G401 (cell line): ENCODE data around the gene CST9L. TPM values are rescaled to one million over a fixed set of nuclear protein-coding genes. Genes with fewer than 3 reads are reported as not detected.

Experiments used
- DNase-seq: peaks from one replicate; pipeline ENCODE4 v3.0.0-alpha.2; 2015; ENCODE audit warnings: low spot score
- in situ Hi-C: cut with HindIII; loops from 2 replicates; pipeline ENCODE4 v1.10.0; 2016; ENCODE audit warnings: low sequenced_read_pairs, mixed read lengths
- total RNA-seq: library from RNA; depleted of rRNA; stranded (reverse); fragments of >200 nt; shearing (Covaris generic); gene quantifications from 2 replicates; pipeline ENCODE4 v1.2.3, GENCODE V29; 2014

Gene CST9L
- total RNA-seq, 1 experiment from 2014 or later: not detected

DNA sequence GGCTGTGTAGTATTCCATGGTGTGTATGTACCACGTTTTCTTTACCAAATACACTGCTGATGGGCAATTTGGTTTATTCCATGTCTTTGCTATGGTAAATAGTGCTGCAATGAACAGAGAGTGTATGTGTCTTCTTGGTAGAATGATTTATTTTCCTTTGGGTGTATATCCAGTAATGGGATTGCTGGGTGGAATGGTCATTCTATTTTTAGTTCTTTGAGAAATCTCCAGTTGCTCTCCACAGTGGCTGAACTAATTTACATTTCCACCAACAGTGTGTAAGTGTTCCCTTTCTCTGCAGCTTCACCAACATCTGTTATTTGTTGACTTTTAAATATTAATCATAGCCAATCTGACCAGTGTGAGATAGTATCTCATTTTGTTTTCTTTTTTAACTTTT, 13.9 kb downstream of the CST9L start:
- in situ Hi-C loops: no loop called here
- DNase-seq: no peak

DNA sequence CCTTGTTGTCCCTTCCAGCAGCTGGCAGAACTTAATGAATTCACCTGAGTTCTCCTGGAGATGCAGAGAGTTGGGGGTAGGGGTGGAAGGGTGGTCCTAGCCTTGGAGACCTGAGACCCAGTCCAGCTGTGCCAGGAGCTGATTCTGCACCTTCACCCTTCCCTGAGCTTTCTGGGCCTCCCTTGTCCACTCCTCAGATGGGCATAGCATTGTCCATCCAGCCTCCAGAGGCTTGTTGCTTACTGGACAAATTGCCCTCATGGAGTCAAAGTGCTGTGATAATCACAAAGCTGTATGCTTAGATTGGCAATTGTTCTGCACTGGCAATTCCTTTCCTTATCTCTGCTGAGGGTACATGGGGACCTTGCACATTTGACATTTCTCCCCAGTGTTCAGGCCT, 16.5 kb downstream of the CST9L start:
- in situ Hi-C loops: no loop called here
- no peak for DNase-seq

DNA sequence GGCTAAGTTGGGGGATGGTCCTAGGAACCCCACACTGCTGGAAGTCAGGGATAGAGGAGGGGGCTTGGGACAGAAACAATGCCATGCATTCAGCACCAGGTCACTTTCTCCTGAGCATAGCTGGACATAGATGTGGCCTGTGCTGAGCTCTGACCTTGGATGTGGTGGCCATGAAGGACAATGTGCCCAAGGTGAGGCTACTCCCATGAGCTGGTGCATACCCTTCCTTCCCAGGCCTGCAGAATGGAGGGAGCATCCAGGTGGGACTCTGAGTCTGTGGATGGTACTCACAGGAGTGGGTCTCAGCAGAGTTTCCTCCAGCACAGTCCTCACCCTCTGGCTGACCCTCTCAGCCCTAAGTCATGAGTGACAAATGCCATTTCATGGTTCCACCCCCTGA, 16.9 kb downstream of the CST9L start:
- DNase-seq: no peak
- in situ Hi-C loops: no loop called here

DNA sequence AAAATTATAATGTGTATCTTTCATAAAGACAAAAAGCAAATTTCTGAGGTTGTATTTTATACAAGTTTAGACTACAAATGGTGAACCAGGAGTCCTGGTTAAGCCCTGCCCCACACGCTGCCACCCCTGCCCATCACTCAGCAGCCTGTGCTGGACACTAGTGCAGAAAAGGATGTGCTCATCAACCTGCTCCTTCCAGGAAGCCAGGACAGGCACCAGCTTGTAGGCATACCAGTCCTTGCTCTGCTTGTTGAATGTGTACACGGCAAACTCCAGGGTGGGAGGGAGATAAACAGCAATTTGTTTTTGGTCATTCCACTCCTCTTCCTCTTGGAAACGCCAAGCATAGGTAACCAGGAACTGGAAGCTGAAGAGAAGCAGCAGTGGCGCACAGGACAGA, 18.1 kb downstream of the CST9L start:
- DNase-seq: no peak
- in situ Hi-C loops: no loop called here

DNA sequence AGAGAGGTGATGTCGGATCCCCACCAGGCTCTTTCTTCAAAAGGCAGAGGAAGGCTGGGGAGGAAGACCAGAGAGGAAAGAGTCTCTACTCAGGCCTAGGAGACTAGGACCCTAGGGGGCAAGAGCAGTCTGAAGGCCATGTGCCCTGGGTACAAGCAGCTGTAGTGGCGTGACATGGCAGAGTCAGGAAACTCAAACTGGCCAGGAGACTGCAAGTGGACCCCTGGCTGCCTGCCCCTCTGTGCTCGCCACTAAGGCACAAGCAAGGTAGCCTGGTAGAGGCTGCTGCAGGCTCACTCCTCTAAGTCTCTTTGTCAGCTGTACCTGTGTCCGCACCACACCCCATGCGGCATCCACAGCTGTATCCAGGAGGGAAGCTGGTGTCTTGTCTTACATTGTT, 19.9 kb downstream of the CST9L start:
- DNase-seq: no peak
- in situ Hi-C loops: no loop called here

DNA sequence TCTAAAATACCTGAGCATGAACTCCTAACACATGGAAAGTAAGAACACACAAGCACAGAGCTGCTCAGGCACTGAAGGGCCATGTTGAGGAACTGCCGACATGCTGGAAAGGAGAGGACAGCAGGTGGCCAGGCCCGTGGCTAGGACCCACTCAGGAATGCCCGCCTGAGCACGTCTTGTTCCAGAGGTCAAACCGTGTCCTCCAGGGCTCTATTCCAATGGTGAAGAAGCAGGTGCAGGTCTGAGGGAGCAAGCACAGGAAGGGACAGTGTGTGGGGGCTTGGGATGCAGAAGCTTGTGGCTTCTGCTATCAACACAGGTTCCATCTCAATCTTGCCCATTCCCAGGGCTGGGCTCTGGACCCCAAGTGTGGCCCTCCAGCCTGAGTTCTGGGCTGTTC, 20.7 kb downstream of the CST9L start:
- in situ Hi-C loops: no loop called here
- DNase-seq: no peak

DNA sequence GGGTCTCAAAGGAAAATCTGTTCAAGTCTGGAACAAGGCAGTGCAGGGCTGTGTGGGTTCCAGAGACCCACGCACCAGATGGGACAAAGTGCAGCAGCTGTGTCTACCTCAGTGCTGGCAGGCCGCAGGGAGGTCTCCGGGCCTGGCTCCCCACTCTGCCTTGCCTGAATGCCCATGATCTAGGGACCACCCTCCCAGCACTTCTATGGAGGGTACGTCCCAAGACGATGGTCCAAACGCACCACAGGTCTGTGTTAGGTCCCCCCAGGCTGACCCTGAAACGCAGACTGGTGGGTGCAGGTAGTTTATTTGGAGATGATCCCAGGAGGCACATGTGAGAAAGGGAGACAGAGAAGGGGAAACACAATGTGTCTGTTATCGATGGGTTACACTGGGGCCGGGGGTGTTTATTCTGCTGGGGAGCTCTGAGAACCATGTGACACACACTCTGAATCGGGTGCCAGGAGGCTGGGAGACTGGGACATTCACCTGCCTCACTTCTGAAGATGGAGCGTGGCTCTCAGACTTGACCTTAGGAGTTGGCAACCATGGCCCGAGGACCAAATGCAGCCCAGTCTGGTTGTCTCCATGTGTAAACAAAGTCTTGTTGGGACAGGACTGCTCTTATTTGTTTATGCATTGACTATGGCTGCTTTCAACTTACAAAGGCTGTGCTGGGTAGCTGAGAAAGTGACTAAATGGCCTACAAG, 21.7 kb downstream of the CST9L start:
- DNase-seq: no peak
- in situ Hi-C loops: no loop called here

DNA sequence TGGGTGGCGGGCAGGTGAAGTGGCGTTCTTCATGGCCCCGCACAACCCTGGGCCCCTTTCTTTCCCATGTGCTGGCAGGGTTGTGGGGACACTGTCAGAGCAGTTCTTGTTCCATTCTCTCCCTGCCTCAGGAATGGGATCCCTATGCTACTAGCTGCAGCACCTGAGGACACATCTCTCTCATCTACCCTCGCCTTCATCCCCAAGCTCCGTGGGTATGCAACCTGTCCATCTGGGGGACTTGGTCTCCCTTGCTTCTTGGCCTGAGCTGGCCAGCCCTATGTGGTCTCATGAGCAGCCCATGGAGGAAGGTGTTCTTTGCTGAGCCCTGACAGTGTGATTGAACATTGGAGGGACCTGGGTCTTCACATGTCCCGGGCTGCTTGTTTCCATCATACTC, 24.2 kb downstream of the CST9L start:
- in situ Hi-C loops: no loop called here
- DNase-seq: no peak

DNA sequence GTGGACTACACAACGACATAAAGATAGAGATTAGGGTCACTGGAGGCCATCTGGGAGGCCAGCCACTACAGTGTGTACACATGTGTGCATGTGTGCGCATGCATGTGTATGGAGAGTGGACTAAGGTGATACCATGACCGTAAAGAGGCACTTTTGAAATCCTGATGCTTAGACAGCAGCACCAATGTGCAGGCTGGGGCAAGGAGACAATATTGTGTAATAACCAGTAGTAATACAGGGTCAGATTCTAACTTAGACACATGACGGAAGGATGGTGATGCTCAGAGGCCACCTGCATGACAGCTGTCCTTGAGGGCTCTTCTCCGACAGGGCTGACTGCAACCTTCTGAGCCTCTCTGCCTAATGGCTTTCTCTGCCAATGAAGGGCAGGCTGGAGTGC, 25.5 kb downstream of the CST9L start:
- in situ Hi-C loops: no loop called here
- DNase-seq: no peak

DNA sequence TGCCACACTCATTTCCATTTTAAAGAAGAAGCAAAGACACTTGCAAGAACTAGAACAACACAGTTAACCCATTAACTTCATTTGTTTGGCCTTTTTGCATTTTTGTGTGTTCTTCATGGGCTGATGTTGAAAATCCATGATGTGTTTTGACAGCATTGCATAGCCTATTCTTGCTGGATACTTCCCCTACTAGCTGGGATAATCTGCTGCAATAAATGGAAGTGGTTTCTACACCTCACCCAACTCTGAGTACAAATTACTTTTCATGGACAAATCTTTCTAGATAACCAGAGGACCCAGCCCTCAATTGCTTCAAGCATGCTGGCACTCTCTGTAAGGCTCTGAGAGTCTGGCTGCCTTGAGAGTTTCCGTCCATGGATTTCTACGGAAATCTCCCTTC, 26.5 kb downstream of the CST9L start:
- DNase-seq: no peak
- in situ Hi-C loops: no loop called here

DNA sequence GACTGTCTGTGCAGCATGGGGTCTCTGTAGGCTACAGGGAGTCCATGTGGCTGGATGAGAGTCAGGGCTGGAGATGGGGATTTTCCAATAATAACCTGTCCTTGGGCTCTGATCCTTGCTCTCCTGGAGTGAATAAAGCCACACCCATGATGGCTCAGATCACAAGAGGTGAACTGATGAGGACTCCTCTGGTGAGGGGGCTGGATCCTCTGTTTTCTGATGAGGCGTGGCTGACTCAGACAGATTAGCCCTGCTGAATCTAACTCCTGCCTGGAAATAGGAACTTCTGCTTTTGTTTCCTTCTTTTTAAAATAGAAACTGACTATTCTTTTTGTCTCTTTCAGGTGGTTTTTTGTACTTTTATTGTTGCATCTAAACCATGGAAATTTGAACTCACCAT, 27.0 kb downstream of the CST9L start:
- no peak for DNase-seq
- in situ Hi-C loops: no loop called here

DNA sequence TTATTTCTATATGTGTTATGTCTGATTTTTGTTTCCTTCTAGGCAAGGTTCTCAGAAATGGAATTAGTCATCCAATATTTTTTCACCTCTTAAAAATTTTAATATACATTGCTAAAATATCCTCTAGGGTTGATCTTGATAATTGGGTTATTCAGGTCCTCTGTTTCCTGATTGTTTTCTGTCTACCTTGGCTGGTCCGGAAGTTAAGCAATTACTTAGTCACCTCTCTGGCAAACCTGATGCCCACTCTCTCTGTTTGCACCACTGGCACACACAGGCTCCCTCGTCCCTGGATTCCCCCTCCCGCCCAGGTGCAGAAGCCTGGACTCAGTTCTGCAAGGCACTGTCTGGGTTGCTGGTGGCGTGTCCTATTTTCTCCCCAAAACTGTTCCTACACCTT, 27.7 kb downstream of the CST9L start:
- DNase-seq: no peak
- in situ Hi-C loops: no loop called here

DNA sequence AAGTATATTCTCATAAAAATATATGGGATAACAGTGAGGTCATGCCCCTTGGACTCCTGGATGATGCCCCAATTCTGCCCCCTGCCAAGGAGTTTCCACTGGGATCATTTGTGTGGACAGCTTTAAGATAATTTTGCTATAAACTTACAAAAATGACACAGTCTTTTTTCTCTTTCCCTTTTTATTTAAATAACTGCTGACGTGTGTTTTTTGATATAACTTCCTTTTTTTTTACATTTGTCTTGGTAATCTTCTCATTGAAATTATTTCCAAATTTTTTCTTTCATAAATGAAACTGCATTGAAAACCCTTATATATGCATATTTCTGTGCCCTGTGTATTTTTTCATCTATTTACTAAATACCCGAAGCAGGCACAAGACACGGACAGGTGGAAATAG, 31.3 kb downstream of the CST9L start:
- no peak for DNase-seq
- in situ Hi-C loops: no loop called here

DNA sequence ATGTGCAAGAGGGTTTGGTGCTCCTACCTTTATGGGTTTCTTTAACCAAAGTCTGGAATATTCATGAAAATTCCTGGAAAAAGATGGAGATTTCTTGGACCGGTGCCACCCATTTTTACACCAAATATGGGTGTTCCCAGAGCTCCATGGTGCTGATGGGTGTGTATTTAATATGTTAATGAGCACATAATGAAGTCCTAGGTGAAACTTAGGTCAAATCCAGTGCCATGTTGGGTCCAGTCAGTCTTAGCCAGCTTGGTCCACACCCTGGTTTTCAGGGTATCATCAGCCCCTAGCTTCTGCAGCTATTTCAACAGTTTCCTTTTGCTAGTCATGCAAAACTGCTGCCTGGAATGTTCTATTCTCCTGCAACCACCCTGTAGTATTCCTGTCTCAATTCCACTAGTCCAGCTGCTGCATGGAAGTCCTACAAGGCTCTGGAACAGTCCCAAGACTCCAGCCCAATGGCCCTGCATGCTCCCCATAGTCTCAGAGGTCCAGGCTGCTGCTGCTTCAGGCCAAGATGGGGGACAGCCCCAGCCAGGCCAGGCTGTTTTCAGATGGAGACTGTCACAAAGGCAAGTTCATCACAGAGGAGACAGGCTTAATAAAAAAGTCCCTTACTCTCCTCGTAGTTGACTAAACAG, 31.8 kb downstream of the CST9L start:
- in situ Hi-C loops: no loop called here
- no peak for DNase-seq

DNA sequence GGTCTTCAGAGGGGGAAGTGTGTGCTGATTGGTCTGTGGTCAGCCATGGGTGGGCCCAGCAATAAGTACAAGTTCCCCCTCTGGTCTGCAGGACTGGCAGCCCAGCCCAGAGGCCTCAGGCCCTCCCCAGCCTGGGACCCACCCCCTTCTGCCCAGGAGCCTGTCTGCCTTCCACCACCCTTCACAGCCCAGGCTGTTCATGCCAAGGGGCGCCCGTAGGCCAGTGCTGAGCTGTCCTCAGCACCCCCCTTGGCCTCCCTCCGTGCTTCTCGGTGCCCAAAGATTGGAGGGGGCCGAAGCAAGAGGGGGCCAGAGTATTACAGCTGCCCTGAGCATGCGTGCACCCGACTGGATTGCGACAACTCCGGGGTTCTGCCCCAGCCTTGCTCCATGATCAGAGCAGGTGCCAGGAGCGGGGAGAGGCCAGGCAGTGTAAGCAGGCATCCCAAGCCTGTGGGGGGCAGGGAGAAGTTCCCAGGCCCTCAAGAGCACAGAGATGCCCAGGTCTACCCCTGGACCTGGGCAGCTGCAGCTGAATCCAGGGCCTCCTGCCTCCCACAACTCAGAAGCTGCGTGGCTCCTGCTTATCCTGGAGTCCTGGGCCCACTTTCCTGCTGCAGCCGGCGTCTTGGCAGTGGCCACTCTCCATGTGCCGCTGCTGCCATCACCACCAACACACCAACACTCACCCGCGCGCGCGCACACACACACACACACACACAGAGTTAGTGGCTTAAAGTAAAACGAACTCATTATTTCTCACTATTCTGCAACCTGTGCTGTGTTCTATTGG, 33.3 kb downstream of the CST9L start:
- in situ Hi-C loops: no loop called here

DNA sequence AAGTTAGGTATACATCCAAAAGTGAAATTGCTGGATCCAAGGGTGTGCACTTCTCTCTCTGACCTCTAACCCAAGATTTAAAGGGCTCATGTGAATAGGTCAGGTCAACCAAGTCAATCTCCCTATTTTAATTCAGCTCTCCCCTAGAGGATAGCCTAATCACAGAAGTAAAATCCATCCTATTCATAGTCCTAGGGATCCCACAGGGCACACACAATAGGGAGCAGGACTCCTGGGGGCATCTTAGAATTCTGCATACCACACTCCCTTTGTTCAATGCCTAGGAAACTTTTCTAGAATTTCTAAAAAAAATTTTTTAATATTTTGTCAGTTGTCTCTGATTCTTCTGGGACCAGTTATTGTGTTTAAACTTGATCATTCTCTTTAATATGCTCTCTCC, 35.1 kb downstream of the CST9L start:
- DNase-seq: no peak
- in situ Hi-C loops: no loop called here

More for the DNA sequence above, 33.3 kb downstream of the CST9L start:
- no peak for DNase-seq

DNA sequence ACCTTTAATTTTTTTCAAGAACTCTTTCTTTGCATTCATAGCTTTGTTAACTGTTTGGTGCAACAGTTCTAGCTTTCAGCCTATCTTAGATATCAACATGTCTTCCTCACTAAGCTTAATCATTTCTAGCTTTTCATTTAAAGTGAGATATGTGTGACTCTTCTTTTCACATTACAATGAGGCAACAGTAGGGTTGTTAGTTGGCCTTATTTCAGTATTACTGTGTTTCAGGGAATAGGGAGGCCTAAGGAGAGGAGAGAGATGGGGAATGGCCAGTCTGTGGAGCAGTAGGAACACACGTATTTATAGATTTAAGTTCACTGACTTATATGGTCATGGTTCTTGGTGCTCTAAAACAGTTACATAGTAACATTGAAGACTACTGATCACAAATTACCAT, 35.8 kb downstream of the CST9L start:
- DNase-seq: no peak
- in situ Hi-C loops: no loop called here

DNA sequence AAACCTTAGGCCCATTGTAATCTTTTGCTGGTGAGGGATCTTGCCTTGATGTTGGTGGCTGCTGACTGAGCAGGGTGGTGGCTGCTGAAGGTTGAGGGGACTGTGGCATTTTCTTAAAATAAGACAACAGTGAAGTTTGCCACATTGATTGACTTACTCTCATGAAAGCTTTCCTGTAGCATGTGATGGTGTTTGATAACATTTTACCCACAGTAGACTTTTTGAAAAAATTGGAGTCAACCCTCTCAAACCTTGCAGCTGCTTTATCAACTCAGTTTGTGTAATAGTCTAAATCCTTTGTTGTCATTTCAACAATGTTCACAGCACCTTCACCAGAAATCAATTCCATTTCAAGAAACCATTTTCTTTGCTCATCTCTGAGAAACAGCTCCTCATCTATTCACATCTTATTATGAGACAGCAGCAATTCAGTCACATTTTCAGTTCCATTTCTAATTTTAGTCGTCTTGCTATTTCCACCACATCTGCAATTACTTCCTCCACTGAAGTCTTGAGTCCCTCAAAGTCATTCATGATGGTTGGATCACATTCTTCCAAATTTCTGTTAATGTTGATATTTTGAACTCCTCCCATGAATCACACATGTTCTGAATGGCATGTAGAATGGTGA, 37.2 kb downstream of the CST9L start:
- DNase-seq: no peak
- in situ Hi-C loops: no loop called here

DNA sequence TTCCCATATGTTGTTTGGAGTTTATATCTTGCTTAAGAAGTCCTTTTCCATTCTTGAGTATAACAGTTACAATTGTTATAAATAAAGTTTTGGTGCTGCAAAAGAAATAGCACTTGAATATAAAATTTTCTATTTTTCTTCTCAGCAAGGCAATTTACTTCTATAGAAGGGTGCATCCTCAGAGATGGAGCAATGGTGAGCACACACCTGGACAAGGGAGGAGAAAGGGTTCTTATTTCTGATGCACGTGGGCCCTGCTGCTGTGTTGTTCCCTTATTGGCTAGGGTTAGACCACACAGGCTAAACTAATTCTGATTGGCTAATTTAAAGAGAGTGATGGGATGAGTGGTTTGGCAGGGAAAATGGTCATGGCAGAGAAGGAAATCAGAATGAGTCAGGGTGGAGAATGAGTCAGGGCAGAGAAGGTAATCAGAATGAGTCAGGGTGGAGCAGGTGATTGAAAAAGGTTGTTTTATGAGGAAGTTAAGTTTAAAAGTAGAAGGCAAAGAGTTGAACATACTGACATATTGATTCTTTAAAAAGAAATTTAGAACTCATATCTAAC, 39.3 kb downstream of the CST9L start:
- DNase-seq: no peak
- in situ Hi-C loops: no loop called here

DNA sequence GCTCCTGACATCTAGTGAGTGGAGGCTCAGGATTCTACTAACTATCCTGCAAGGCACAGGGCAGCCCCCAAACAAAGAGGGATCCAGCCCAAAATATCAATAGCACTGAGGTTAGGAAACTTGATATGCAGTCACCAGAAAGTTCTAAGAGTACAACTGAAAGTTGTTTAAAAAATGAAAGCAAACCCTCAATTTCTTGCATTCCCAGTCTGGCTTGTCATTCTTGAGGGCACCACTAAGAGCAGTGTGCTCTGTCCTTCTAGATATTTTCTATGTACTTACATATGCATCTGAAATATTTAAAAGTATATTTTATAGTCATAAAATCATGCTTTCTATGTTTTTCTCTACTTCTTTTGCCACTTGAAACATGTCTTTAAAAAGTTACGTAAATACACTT, 41.4 kb downstream of the CST9L start:
- in situ Hi-C loops: no loop called here
- no peak for DNase-seq
